ENCODE data around the gene SLC5A1.
"Not testable (repeated sequence)": the region's sequence is repeated elsewhere in the genome, so short reads cannot be mapped to it uniquely, and the experiment has no call there.

The SLC5A1 gene

DNA sequence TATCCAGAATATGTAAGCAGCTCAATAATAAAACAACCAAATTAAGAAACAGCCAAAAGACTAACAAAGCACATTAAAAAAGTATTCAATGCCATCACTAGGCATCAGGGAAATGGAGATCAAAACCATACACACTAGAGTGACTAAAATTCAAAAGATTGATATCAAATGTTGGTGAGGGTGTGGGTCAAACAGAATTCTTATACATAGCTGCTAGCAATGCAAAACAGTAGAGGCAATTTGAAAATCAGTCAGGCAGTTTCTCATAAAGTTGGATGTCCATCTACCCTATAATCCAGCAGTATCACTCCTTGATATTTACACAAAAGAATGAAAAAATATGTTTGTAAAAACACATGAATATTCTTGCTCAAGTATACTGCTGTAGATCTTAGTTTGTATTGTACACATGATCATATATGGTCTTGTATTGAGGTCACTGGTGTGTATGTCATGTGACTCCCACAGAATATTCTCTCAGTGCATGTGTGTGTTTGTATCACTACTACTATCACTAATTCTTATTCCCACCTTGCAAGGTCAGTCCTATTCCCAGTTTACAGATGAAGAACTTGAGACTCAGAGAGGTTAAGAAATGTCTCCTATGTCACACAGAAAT lies 54.9 kb downstream of the SLC5A1 start:
- DNase-seq: no peak

- DNase-seq: no peak
These were observed 57.6 kb downstream of the SLC5A1 start for GRCh38 chr22:32100711-32101110.

DNA sequence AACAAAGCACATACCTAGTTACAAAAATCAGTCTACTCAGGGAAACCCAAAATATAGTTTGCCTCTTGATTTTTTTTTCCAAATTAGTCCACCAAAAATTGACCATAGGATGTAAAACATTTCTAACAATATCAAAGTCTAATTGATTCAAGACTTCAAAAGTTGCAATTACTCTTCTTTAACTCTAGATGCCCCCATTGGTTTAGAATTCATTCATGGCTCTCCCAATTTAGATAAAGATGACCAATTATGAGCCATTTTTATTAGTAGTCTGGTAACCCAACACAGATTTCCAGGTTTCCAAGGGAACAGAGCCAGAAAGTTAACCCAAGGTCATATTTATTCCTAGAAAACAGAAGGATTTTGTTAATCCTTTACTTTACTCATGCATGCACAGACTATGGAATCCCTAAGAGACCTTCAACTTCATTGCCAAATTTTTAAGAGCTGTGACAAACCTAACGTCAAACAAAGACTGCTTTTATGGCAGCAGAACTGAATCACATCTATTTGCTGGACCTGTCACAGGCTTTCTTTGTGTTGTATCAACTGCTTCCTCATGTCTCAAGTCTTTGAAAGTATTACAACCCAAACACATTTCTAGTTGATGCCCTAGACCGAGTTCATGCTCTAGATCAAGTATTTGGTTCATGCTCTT lies 60.7 kb downstream of the SLC5A1 start:
- no peak for DNase-seq

DNA sequence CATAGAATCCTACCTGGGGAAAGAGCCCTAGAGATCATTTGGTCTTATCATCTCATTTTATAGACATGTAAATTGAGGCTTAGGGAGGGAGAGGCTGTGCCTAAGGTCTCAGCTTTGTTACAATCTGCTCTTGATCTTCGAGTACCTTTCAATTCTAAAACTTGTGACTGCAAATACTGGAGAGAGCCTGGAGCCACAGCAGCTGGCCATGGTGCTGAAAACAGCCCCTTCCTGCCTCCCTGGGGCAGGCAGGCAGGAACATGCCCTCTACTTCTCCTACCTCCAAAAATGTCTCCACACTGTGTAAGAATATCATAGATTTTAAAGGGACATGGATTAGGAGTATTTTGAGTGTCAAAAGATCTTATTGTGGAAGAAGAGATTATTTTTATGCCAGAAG lies 63.9 kb downstream of the SLC5A1 start:
- no peak for DNase-seq

DNA sequence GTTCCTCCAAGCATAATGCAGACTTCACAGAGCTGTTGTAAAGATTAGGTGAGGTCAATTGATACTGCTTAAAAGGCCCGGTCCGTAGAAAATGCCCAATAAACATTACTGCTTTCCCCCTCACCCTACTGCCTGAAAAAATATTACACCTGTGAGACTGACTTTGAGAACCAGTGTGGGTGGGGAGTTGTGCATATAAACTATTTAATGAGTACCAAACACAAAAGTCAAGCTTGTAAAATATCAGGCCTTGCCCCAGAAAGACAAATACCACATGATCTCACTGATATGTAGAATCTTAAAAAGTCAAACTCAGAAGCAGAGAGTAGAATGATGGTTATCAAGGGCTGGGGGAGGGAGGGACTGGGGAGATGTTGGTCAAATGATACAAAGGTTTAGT lies 69.3 kb downstream of the SLC5A1 start:
- no peak for DNase-seq

DNA sequence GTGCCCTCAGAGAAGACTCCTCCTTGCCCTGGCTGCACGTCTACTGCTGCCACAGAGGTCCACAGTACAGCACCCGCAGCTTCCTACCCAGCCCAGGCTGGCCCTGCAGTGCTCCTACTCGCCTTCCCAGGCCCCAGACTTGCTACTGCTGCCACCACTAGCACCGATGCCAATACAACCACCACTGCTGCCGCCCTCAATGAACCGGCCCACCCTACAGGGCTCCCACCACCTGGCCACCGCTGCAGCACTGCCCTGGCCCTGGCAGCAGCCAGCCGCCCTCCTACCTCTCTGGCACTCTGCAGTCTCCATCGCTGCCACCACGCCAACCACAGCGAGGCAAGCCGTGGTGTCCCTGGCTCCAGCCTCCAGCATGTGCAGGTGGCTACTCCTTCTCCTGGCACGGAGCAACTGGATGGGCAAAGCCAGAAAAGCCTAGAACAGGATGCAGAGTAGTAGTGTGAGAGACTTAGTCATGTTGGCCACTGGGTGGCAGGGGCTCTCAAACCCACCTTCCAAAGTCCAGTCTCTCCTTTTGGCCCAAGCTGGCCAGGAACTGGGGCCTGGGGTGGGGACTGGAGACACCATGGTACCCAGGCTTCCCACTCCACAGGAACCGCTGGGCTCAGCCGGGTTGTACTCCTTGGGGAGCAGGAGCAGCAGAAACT lies 76.6 kb downstream of the SLC5A1 start:
- DNase-seq: no peak

DNA sequence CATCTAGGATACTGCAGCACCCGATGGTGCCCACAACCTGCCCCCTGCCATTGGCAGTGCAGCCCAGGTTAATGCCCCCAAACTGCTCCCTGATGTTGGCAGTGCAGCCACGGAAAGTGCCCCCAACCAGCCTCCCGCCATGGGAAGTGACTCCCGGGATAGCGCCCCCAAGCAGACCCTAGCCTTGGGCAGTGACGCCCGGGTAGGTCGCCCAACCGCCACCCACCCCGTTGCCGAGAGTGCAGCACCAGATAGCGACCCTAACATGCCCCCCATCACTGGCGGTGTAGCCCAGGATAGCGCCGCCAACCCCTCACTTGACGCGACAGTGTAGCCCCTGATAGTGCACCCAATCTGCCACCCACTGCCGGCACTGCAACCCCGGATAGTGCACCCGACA lies 77.5 kb downstream of the SLC5A1 start:
- DNase-seq: no peak

DNA sequence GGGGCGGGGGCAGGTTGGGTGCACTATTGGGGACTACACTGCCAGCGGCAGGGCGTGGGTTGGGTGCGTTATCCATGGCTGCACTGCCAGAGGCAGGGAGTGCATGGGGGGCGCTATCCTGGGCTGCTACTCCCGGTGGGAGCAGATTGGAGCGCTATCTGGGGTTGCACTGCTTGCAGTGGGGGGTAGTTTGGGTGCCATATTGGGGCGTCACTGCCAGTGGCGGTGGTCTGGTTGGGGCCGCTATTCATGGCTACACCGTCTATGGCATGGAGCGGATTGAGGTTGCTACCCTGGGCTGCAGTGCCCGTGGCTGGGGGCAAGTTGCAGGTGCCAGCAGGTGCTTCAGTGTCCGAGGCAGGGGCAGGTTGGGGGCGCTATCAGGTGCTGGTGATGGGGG lies 79.8 kb downstream of the SLC5A1 start:
- no peak for DNase-seq

DNA sequence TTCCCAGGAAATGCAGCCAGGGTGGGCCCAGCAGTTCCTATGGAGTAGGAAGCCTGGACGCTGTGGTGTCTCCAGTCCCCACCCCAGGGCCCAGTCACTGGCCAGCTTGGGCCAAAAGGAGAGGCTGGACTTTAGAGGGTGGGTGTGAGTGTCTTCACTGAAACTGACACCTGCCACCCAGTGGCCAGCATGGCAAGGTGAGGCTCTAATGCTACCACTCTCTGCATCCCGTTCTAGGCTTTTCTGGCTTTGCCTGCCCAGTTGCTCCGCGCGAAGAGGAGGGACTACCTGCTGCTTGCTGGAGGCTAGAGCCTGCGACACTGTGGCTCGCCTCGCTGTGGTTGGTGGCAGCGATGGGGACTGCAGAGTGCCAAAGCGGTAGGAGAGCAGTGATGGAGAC lies 80.6 kb downstream of the SLC5A1 start:
- DNase-seq: no peak

GRCh38 chr22:32127904-32128303 lies 84.8 kb downstream of the SLC5A1 start:
- DNase-seq: no peak

DNA sequence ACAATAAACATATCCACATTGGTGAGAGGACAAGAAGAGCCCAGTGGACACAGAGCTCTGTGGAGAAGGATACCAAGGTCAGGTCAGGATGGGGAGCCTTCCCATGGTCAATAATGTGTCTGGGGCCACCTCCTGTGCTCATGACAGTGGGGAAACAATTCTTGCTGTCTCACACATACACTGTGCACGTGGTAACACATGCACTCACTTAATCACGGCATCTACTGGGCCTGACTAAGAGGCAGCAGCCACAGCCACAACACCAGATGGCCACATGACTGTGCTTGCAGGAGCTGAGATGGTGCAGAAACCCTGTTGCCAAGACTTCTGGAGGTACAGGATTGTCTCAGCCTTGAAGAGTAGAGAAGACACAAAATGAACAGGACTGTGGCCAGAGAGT lies 87.4 kb downstream of the SLC5A1 start:
- no peak for DNase-seq

GRCh38 chr22:32132126-32132525 lies 89.1 kb downstream of the SLC5A1 start:
- no peak for DNase-seq

DNA sequence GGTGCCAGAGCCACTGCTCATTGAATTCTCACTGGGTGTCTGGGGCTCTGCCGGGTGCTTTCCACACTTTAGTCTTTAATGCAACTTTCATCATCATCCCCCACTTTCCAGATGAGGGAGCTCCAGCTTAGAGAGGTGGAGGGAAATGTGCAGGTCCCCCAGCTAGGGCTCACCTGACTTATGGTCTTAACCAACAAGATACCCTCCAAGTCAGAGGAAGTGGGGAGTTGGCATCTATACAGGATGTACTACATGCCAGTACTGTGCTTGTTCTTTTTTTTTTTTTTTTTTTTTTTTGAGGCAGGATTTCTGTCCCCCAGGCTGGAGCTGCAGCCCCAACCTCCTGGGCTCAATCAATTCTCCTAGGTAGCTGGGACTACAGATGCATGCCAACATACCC lies 89.7 kb downstream of the SLC5A1 start:
- no peak for DNase-seq

DNA sequence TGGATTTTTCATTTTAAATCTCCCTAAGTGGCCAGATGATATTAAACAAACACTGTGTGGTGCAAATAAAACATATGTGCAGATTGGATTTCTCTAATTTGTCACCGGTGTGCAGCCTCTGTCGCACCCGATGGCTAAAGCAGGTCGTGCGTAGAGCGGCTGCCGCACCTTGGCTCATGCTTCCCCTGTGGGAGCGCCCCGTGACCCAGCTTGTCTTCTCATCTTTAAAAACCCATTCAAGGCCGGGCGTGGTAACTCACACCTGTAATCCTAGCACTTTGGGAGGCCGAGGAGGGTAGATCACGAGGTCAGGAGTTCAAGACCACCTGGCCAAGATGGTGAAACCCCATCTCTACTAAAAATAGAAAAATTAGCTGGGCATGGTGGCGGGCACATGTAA lies 91.7 kb downstream of the SLC5A1 start:
- not testable (repeated sequence) for DNase-seq

DNA sequence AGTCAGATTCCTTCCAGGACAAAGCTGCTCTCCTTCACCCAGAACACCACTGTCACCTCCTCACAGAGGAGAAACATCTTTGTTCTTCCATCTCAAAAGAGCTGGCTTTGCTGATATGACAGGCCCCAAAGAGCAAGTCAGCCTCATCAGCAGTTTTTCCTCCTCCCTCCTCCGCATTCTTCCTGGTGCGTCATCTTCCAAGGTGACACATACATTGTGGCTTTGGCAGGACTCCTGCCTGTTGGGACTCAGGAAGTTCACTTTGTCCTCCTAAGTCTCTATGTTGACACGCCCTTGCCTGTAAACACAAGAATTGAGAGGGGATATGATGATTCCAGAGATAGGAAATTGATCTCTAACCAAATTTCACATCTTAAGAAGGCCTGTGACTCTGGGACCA lies 92.9 kb downstream of the SLC5A1 start:
- DNase-seq: not testable (repeated sequence)

DNA sequence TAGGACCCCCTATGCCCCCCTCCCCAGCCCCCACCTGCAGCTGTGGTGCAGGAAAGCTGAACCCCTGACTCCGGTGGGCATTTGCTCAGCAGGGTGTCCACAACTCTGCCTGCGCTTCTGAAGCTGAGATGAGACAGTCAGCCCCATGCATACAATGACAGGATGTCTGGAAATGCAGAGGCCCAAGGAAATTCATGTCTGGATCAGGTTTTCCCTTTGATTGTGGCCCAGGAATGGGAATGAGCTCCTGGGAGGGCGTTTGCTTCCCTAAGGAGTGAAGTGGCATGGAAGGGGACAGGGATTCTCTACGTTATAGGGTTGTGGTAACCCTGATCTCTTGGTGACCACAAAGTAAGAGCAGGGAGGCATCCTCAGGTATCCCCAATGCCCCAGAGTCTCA lies 93.8 kb downstream of the SLC5A1 start:
- not testable (repeated sequence) for DNase-seq

- DNase-seq: peak; percentile 68
These were observed 94.8 kb downstream of the SLC5A1 start for GRCh38 chr22:32137731-32138324.

DNA sequence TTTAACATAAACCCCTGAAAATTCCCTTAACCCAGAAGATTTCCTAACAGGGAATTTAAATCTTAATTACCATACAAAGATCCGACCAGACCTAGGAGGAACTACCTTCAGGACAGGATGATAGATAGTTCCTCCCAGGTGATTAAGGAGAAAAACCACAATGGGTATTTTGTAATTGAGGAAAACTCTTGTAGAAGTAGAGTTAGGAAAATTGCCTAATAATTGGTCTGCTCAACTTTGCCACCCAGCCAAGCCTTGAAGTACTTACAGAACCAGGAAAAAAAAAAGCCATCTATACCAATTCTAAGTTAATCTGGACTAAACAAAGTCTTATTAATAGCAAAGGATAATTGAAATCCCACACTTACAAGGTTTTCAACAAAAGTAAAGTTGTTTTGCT lies 95.5 kb downstream of the SLC5A1 start:
- not testable (repeated sequence) for DNase-seq

DNA sequence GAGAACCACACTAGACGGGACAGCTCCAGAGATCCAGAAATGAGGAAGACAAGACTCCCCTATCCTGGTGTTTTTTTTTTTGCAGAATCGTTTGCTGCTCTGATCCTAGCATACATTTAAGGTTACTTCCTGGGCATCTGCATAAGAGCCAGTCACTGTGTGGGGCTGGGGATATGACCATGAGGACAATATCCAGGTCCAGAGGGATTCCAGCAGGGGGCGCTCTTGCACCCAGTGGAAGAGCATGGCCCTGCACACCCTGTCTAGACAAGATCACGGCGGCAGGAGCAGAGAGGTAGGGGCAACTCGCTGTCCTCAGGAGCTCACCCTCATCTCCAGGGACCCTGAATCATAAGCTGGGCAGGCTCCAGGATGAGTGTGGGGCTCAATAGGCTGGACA lies 97.6 kb downstream of the SLC5A1 start:
- not testable (repeated sequence) for DNase-seq

DNA sequence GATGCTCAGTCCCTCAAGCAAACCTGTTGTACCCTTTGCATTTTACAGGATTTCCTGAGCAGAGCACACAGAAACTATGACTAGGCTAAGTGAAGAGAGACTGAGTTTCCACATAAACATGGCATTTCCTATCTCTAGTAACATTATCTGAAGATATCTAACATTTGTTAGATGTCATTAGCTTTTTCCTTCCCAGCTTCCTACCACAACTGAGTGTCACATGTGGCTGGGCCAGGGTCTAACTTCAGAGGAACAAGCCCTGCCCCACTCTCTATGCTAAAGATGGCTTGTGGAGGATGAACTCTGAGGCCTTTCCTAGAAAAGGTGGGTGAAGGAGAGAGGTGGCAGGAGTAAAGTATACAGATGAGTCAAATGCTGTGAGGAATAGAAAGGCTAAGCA lies 99.5 kb downstream of the SLC5A1 start:
- DNase-seq: no peak

DNA sequence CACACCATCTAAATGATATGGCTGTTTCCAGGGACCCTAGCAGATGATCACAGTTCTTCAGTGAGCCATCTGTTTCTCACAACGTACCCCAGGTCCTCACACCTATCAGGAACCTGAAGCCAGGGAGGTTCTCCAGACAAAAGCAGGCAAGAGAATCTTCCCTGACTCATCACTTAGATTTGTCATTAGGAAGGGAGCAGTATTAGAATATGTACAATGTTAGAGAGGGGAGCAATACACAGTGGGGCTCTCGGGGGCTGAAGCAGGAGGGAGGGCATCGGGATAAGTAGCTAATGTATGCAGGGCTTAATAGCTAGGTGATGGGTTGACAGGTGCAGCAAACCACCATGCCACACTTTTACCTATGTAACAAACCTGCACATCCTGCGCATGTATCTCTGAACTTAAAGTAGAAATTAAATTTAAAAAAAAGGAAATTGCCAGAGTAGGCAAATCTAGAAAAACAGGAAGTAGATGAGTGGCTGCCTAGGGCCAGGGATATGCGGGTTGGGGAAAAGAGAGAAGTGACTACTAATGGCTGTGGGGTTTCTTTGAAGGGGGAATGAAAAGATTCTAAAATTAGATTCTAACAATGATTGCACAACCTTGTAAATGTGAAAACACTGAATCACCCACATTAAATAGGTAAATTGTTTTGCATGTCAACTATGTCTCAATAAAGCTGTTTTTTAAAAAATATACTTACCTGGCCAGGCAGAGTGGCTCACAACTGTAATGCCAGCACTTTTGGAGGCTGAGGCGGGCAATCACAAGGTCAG lies 101.6 kb downstream of the SLC5A1 start:
- peak; percentile 20 for DNase-seq

DNA sequence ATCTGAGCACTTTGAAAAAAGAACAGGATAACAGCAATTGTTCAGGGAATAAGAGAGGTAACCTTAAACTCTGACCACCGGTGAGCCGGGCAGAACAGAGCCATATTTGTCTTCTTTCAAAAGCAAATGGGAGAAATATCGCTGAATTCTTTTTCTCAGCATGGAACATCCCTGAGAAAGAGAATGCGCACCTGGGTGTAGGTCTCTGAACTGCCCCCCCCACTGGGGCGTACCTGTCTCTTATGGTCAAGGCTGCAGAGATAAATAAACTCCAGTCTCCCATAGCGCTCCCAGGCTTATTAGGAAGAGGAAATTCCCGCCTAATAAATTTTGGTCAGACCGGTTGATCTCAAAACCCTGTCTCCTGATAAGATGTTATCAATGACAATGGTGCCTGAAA lies 104.1 kb downstream of the SLC5A1 start:
- DNase-seq: not testable (repeated sequence)

GRCh38 chr22:32148372-32148771 lies 105.3 kb downstream of the SLC5A1 start:
- DNase-seq: not testable (repeated sequence)
